Right lobe of liver (tissue), 4 donors: ENCODE results near the gene MEGF9.

ENCODE experiments used
- CTCF ChIP-seq, 4 donors: fragments of 200-600 bp in 3 of 4; fragments of 450-650 bp in 1 of 4; IDR thresholded peaks; one replicate each; pipeline versions ENCODE4 v1.5.1 to v1.8.0; 2016 to 2022; ENCODE audit warnings: antibody characterized with exemption in 4 of 4, mild to moderate bottlenecking in 2 of 4
- POLR2A ChIP-seq: fragments of 450-650 bp; IDR thresholded peaks from one replicate; pipeline ENCODE4 v1.6.1; 2017; ENCODE audit warnings: antibody characterized with exemption, mild to moderate bottlenecking
- donor health status: DM: no; HTN: no; CAD: no.
- donor health status: DM: no; HTN: no; CAD: no.
- donor health status: DM: no; HTN: yes; CAD: no.

- TF ChIP-seq POLR2A, result no peak
- no peak for TF ChIP-seq CTCF (IDR thresholded peaks at IDR 0.05)
These were observed 134.9 kb downstream of the MEGF9 start for GRCh38 chr9:120579139-120580050.
